GM21381 (cell line): ENCODE data around the gene CHI3L1.
"Not testable (repeated sequence)": the region's sequence is repeated elsewhere in the genome, so short reads cannot be mapped to it uniquely, and the experiment has no call there.

Experiments
- ATAC-seq: cut with Tn5 transposase; IDR thresholded peaks from one replicate; pipeline ENCODE4 v1.9.1; 2021; ENCODE audit warnings: mild to moderate bottlenecking, moderate library complexity; ENCODE audit not compliant: unreplicated experiment

The CHI3L1 gene

GRCh38 chr1:203186446-203187303 is at the start of gene CHI3L1:
Gene CHI3L1, minus strand, starts transcription at chr1:203186704. Its CDS starts 81 bp downstream, at chr1:203186623.
- ATAC-seq = no peak

DNA sequence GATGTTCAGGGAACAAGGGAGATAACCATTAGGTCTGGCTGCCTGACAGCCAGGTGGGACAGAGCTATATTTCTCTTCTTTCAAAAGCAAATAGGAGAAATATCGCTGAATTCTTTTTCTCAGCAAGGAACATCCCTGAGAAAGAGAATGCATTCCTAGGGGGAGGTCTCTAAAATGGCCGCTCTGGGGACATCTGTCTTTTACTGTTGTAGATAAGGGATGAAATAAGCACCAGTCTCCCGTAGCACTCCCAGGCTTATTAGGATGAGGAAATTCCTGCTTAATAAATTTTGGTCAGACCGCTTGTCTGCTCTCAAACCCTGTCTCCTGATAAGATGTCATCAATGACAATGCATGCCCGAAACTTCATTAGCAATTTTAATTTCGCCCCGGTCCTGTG is 48.4 kb upstream of the CHI3L1 start:
- not testable (repeated sequence) for ATAC-seq

DNA sequence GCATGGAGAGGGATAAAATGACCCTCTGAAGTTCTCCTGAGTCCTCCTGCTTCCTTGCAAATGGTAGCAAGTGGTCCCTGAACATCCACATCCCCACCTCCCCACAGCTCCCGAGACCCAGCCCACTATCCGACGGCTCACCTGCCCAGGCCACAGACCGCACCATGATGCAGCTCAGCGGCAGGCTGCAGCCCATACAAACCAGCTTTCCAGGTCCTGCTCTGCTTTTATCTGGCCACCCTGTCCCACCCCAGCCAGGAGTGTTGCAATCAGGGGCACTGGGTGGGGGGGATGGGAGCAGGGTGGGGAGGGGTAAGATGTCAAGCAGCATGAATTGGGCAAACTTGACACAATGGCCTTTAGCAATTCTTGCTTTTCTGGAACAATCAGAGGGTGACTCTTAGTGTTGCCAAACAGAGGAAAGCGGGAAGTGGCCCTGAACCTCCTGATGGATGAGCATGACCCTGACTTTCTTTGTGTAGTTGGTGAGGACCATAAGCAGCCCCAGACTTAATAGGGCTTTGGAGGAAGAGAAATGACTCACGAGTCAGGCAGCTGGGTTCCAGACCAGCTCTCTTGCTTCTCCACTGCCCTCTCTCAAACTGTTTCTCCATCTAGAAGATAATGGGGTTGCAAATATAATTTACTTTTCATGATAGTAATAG is 43.1 kb upstream of the CHI3L1 start, which contains the start of gene CHIT1:
CHIT1 (minus strand) TSS at position 203 of the 665 bp plus-strand sequence; CDS start at position 166, 37 bp downstream.
- ATAC-seq = no peak

DNA sequence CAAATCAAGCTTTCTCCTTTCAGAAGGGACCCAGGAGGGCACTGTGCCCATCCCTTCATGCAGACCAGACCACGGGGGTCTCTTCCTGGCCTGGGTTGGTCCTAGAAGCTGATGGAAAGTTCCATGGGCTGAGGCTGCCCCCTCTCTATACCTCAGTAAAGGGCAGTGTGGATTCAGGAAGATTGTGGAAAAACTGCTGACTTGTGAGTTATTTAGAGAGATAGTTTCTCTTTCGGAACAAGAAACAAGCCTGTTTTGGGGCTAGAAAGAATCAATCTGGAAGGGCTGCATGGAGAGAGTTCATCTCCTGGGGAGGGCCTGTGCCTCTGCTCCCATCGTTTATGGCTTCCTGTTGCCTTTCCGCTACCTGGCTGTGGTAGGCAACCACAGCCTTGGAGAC is 42.2 kb upstream of the CHI3L1 start:
- no peak for ATAC-seq

DNA sequence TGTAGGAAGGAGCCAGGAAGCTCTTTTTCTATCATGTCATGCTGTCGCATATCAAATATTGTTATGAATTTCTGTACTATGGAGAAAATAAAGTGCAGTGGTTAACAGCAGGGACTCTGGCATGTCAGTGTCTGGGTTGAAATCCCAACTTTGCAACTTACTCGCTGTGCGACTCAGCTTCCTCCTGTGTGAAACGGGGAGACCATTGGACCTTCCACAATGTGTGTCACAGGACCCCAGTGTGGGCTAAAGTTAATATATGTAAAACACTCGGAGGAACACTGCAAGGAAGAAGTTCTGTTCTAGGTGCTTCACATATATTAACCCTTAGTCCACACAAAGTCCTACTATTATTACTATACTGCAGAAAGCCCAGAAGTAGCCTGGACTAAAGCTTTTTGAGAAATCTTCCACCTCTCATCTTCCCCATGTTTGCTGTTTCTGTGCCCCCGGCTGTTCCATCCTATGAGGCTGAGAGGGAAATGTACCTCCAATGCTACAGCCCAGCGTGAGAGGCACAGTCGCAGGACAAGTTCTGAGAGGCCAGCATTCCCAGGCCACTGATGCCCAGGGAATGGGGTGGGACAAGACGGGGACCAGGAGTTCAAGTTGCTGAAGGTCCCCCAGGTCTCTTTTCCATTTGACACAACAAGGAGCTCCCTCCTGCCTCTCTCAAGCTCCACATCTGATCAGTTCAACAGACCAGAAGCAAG is 41.0 kb upstream of the CHI3L1 start:
- ATAC-seq = no peak

DNA sequence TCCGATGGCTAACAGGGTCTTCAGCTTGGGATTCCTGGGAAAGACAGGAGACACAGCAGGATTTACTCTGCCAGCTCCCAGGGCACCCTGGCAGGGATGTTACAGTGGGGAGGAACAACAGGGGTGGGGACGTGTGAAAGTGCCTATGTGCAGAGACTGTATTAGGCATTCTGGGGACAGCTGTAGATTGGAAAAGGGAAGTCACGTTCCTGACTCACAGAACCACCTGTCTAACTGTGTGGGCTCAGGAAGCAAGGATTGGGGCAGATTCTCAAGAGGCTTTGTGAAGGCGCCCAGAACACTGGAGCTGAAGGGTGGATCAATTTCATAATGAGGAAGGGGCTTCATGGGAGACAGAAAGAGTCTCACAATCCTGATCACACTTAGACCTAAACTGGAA is 38.6 kb upstream of the CHI3L1 start:
- no peak for ATAC-seq

DNA sequence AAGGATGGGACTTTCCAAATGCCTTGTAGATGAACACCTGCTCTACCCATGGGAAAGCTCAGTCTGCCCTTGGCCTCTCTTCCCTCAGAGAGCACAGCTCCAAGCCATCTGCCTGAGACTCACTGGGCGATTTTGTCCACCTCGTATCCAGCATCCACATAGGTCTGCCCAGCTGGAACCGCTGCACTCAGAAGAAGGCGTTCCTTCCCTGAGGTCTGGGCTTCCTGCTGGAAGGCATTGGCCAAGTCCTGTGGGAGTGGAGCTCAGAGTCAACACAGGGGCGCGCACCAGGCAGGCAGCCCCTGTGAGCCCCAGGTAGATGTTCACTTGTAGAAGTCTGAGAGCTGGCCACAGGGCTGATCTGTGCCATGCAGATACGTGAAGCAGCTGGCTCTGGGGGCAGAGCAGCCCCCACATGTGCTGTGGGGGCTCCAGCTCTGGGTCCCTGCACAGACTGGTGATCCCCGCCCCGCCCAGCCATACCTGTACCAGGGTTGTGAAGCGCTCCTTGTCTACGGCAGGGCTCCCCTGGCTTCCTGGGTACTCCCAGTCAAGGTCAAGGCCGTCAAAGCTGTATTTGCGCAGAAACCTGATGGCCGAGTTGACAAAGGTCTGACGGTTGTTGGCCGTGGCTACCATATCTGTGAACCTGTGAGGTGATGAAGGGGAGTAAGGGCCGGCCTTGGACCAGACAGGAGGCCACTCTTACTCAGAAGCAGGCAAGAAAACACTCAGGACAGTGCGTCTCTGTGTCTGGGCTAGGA is 36.7 kb upstream of the CHI3L1 start:
- no peak for ATAC-seq

- ATAC-seq = no peak
Measured at GRCh38 chr1:203219934-203220333, 33.4 kb upstream of the CHI3L1 start.

- no peak for ATAC-seq
Measured at GRCh38 chr1:203219171-203219570, 32.7 kb upstream of the CHI3L1 start.

DNA sequence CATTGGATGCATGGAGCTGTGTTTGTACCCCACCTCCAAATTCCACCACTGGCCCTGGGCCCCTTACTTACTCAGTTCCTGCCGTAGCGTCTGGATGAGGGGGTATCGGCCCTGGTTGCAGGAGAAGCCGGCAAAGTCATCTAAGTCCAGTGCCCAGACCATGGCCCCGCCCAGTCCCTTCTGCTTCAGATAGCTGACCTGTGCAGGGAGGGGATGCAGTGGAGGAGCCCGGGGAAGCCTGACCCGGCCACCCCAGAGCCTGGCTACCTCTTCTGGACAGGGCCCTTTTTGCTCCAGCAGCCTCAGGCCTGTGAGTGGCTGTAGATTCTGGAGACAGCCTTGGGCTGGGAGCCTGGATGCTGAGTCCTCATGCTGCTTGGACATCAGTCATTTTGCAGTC is 31.2 kb upstream of the CHI3L1 start:
- no peak for ATAC-seq

DNA sequence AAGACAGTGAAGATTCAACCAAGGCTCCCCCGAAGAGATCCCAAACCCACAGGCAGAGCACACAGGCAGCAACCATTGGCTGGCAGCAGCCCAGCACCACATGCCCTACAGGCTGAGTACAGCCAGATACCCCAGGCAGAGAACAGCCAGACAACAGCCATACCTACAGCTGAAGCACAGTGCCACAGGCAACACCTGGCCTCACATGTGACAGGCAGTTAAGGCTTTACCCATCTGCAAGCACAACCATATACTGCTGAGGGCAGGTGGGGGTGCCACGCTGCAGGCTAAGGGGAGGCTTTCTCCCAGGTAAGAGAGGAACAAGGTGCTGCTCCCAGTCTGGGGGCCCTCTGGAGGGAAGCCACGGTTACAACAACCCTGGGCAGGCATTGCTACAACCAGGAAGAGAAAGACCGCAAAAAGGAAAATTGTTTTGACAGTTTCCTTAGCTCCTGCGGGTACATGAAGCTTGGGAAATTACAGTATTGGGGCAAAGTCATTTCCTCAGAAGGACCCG is 30.7 kb upstream of the CHI3L1 start:
- ATAC-seq = no peak

- ATAC-seq = no peak
Measured at GRCh38 chr1:203216274-203217138, 30.0 kb upstream of the CHI3L1 start.

DNA sequence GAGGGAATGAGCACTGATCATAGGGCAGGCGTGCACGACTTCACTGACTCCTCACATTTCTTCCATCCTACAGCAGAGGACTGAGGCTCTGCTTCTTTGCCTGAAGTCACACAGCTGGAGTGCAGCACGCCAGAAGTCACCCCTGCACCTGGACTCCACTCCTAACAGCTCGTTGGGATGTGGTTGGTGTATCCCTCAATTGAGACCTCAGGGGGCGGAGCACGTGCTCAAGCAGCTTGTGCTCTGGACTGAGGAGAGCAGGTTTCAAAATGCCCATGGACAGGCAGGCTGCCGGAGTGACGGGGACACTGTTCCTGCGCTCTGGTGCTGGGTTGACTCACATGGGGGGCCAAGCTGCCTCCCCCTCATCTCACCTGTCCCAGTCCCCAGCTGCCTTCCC is 29.1 kb upstream of the CHI3L1 start:
- ATAC-seq = no peak

DNA sequence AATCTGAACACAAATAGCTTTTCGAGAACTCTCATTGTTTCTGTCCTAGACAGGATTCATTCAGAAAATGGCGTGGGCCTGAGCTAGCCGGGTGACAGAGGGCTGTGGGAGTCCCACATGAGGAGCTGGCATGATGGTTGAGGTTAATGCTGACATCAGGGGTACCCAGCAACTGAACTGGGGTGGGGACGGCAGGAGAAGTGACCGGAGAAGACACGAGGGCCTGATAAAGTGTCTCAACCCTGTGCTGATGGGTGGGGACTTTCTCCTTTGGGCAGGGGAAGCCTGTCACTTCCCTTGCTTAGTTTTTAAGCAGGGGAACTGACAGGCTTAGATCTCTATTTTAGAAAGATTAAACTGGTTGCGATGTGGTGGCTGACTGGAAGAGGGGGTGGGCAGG is 28.4 kb upstream of the CHI3L1 start:
- ATAC-seq = no peak

- ATAC-seq = no peak
Measured at GRCh38 chr1:203213126-203213525, 26.6 kb upstream of the CHI3L1 start.

DNA sequence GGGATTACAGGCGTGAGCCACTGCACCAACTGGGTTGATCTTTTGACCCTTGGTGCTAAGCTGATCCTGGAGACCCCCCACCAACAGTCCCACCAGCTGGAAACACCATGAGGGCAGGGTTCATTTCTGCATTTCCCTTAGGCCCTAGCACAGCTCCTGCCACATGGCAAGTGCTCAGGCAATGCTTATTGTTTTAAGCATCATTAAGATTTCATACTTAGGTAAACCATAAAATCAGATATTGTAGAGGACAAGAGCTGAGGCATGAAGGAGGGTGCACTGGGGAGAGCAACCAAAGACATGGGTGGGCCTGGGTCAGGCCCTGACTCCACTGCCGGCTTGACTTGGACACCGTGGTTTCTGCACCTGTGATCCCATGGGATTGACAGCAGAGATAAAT is 25.3 kb upstream of the CHI3L1 start:
- ATAC-seq = no peak

- ATAC-seq = no peak
Measured at GRCh38 chr1:203210988-203211387, 24.5 kb upstream of the CHI3L1 start.

DNA sequence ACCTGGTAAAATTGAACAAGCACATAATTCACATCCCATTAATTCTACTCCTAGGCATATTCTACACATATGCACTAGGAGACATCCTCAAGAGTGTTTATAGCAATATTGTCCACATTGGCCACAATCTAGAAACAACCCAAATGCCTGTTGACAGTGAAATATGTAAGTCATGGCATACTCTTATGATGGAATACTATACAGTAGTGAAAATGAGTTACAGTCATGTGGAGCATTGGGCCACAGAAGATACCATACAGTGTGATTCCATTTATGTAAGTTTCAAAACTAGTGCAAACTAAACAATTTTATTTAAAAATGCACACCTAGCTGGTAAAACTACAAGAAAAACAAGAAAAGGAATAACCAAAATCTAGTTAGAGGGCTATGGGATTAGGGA is 23.8 kb upstream of the CHI3L1 start:
- ATAC-seq = no peak

DNA sequence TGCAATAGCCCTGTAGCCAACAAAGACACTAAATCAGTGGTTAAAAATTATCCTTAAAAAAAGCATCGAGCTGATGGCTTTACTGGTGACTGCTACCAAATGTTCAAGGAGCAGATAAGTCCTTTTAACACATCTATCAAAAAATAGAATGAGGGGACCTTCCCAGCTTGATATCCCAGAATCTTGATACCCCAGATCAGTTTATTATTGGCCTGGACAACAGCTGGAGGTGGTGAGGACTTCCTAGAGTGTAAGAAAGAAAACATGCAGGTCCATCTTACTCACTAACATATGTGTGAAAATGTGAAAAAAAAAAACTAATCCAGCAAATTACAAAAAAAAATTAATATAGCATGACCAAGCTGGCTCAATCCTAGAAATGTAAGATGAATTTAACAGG is 21.7 kb upstream of the CHI3L1 start:
- no peak for ATAC-seq

- no peak for ATAC-seq
Measured at GRCh38 chr1:203207751-203208150, 21.2 kb upstream of the CHI3L1 start.
